Stomach (tissue), 9 donors: ENCODE measurements around the gene POLL. TPM values are rescaled to one million over a fixed set of nuclear protein-coding genes. Genes with fewer than 3 reads are reported as not detected.

Experiments
- DNase-seq, 2 donors: peaks; one replicate each; pipeline versions ENCODE4 v3.0.0 to v3.0.0-alpha.2; 2013 to 2019
- H3K27ac ChIP-seq, 5 donors: fragments of 200-600 bp in 4 of 5; sonication (generic) in 4 of 5; one replicate each; pipeline ENCODE4 v1.5.1; 2013 to 2019; ENCODE audit warnings: mild to moderate bottlenecking in 1 of 5, moderate library complexity in 1 of 5
- H3K27me3 ChIP-seq, 3 donors: fragments of 200-600 bp; sonication (generic); one replicate each; pipeline ENCODE4 v1.5.1; 2017 to 2019; ENCODE audit warnings: mixed run types in 1 of 3
- H3K36me3 ChIP-seq, 4 donors: fragments of 200-600 bp; sonication (generic); 1 replicate in 3 of 4; 2 replicates in 1 of 4; pipeline ENCODE4 v1.5.1; 2016 to 2019
- H3K4me1 ChIP-seq, 4 donors: fragments of 200-600 bp; sonication (generic); one replicate each; pipeline ENCODE4 v1.5.1; 2016 to 2019
- H3K4me3 ChIP-seq, 4 donors: fragments of 200-600 bp; sonication (generic) in 3 of 4; one replicate each; pipeline ENCODE4 v1.5.1; 2016 to 2019; ENCODE audit warnings: mild to moderate bottlenecking in 1 of 4
- H3K9me3 ChIP-seq, 4 donors: fragments of 200-600 bp; sonication (generic); one replicate each; pipeline ENCODE4 v1.5.1; 2016 to 2019
- CTCF ChIP-seq, 7 experiments: fragments of 450-650 bp in 4 of 7; fragments of 200-600 bp in 3 of 7; sonication (generic) in 3 of 7; IDR thresholded peaks; one replicate each; pipeline ENCODE4 v1.5.1; 2016 to 2019; ENCODE audit warnings: antibody characterized with exemption in 7 of 7, control low read depth in 2 of 7, mild to moderate bottlenecking in 1 of 7
- EP300 ChIP-seq: sonication (generic); formaldehyde crosslinking; IDR thresholded peaks from one replicate; pipeline ENCODE4 v1.6.1; 2017; ENCODE audit warnings: antibody characterized with exemption
- POLR2A ChIP-seq, 4 donors: fragments of 450-650 bp; IDR thresholded peaks; one replicate each; pipeline ENCODE4 v1.6.1; 2016; ENCODE audit warnings: antibody characterized with exemption in 4 of 4, control low read depth in 2 of 4, mild to moderate bottlenecking in 1 of 4, moderate library complexity in 1 of 4
- POLR2AphosphoS5 ChIP-seq, 3 donors: sonication (generic); formaldehyde crosslinking; IDR thresholded peaks; one replicate each; pipeline ENCODE4 v1.6.1; 2016; ENCODE audit warnings: antibody characterized with exemption in 3 of 3
- WGBS, 5 donors: extraction: QIAGEN DNeasy Blood & Tissue Kit in 3 of 5; methylation state at CpG; one replicate each; pipeline versions ENCODE4 v1.1.5 to v1.1.7; 2013 to 2018; 5-methylcytosine and 5-hydroxymethylcytosine counted together
- intact Hi-C: fragments of 100-400 bp; cut with DNase I; formaldehyde crosslinking; loops from one replicate; pipeline ENCODE4 v1.15.1; 2023; ENCODE audit warnings: low total_unique reads
- polyA plus RNA-seq, 3 donors: library from polyadenylated mRNA; stranded (reverse); fragments of 200-250 nt; gene quantifications; one replicate each; pipeline ENCODE4 v1.2.3, GENCODE V29; 2013
- total RNA-seq, 5 donors: library from RNA; depleted of rRNA; stranded (reverse); fragments of >200 nt; gene quantifications; one replicate each; pipeline versions ENCODE4 v1.1.0 to v1.2.3, GENCODE V29; 2014 to 2016
- donor health status: healthy with polysubstance abuse.
- donor health status: Bipolar disorder and iron deficiency.
- donor health status: healthy.

Gene POLL
- total and polyA plus RNA-seq, 8 donors, result 12.9 to 122 (median 34.2) TPM

GRCh38 chr10:101569622-101570427 is 18.2 kb downstream of the POLL start:
- Histone ChIP-seq H3K4me1 (peaks cover 25 to 31% (median 30%) of the 10 kb centered on the region in 4 donors), H3K36me3 (peaks cover 0 to 5% (median 0%) of the 10 kb centered on the region in 4 donors), H3K4me3 (peak overlapping the region; percentile 50 to 63 (median 54)), H3K27me3 (peaks cover 17 to 61% (median 45%) of the 10 kb centered on the region in 3 donors), H3K9me3 (peaks cover 0 to 13% (median 7%) of the 10 kb centered on the region in 4 donors), H3K27ac (peak overlapping the region in 1 of 5 donors; percentile 36)
- DNase-seq, result peak; percentile 88 to 93
- TF ChIP-seq EP300 (no peak), CTCF (IDR thresholded peaks at IDR 0.05) (peak in 5 of 7 experiments; percentile 40 to 99 (median 94)), POLR2AphosphoS5 (IDR thresholded peaks at IDR 0.05) (no peak)
- WGBS, 5 donors, result 1 to 5% (median 2%) methylated on average over 19 to 56 of the region's 56 CpGs
- intact Hi-C loops, result loop anchor here (5.0 kb wide), 1 partner anchor 358 kb away; no protein-coding TSS in a partner anchor

GRCh38 chr10:101569323-101569621 is 18.8 kb downstream of the POLL start:
- WGBS, 5 donors, result 5 to 17% (median 5%) methylated on average over 11 of the region's 11 CpGs
- no peak for DNase-seq
- H3K4me3 ChIP-seq, result peak overlapping the region in 2 of 4 donors; percentile 53 to 63

GRCh38 chr10:101568054-101568745 is 19.9 kb downstream of the POLL start:
- intact Hi-C loops, result no loop called here
- no peak overlapping the region for H3K27ac ChIP-seq
- H3K4me3 ChIP-seq, result no peak overlapping the region
- DNase-seq, result no peak
- peaks cover 0 to 8% (median 6%) of the 10 kb centered on the region in 4 donors for H3K9me3 ChIP-seq
- peaks cover 25 to 31% (median 30%) of the 10 kb centered on the region in 4 donors for H3K4me1 ChIP-seq
- 80 to 87% (median 86%) methylated on average over 17 of the region's 17 CpGs for WGBS, 5 donors
- peaks cover 0 to 5% (median 0%) of the 10 kb centered on the region in 4 donors for H3K36me3 ChIP-seq
- TF ChIP-seq POLR2A (IDR thresholded peaks at IDR 0.05) (no peak), EP300 (no peak), POLR2AphosphoS5 (IDR thresholded peaks at IDR 0.05) (no peak), CTCF (IDR thresholded peaks at IDR 0.05) (no peak)
- peaks cover 17 to 78% (median 47%) of the 10 kb centered on the region in 3 donors for H3K27me3 ChIP-seq

More at GRCh38 chr10:101569323-101569621, 18.8 kb downstream of the POLL start:
- intact Hi-C loops, result no loop called here
- H3K4me1 ChIP-seq, result peaks cover 25 to 31% (median 30%) of the 10 kb centered on the region in 4 donors
- no peak overlapping the region for H3K27ac ChIP-seq
- H3K27me3 ChIP-seq, result peaks cover 17 to 67% (median 46%) of the 10 kb centered on the region in 3 donors
- peaks cover 0 to 5% (median 0%) of the 10 kb centered on the region in 4 donors for H3K36me3 ChIP-seq
- no peak for TF ChIP-seq POLR2A (IDR thresholded peaks at IDR 0.05)
- TF ChIP-seq EP300, result no peak
- TF ChIP-seq CTCF (IDR thresholded peaks at IDR 0.05), result no peak
- TF ChIP-seq POLR2AphosphoS5 (IDR thresholded peaks at IDR 0.05), result no peak
- peaks cover 0 to 13% (median 7%) of the 10 kb centered on the region in 4 donors for H3K9me3 ChIP-seq

GRCh38 chr10:101567165-101568006 is 20.7 kb downstream of the POLL start:
- TF ChIP-seq POLR2AphosphoS5 (IDR thresholded peaks at IDR 0.05) (no peak), EP300 (no peak), CTCF (IDR thresholded peaks at IDR 0.05) (no peak), POLR2A (IDR thresholded peaks at IDR 0.05) (no peak)
- Histone ChIP-seq H3K9me3 (no peaks in the 10 kb centered on the region), H3K27me3 (peaks cover 17 to 86% (median 51%) of the 10 kb centered on the region in 3 donors), H3K36me3 (no peaks in the 10 kb centered on the region), H3K4me1 (peaks cover 25 to 31% (median 30%) of the 10 kb centered on the region in 4 donors), H3K4me3 (no peak overlapping the region), H3K27ac (no peak overlapping the region)
- no peak for DNase-seq
- intact Hi-C loops, result no loop called here
- WGBS, 5 donors, result 50 to 63% (median 62%) methylated on average over 7 of the region's 7 CpGs
